ENCODE measurements around the gene TRAPPC6A.

TRAPPC6A gene, protein sequence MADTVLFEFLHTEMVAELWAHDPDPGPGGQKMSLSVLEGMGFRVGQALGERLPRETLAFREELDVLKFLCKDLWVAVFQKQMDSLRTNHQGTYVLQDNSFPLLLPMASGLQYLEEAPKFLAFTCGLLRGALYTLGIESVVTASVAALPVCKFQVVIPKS
- 13.7 to 20.4 (median 17.7) reads per million in 4 experiments for total RNA-seq

DNA sequence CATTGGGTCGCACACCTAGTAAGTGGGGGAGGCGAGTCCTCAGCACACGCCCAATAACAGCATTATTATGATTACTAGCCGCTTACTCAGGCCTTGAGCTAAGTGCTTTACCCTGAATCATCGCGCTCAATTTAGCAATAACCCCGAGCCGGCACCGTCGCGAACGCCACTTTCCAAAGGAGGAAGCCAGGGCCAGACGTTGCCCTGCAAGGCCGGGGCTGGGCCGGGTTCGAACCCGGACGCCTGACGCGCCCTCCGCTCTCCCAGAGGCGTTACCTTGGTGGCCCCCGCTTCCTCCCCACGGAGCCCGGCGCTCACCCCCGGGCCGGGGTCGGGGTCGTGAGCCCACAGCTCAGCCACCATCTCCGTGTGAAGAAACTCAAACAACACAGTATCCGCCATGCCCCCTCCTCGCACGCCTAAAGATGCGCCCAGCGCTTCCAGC is at the start of gene TRAPPC6A:
Gene TRAPPC6A, minus strand, starts transcription at position 421 of the 445 bp plus-strand sequence. Its CDS starts 19 bp downstream, at position 402.
- no peak for DNase-seq

DNA sequence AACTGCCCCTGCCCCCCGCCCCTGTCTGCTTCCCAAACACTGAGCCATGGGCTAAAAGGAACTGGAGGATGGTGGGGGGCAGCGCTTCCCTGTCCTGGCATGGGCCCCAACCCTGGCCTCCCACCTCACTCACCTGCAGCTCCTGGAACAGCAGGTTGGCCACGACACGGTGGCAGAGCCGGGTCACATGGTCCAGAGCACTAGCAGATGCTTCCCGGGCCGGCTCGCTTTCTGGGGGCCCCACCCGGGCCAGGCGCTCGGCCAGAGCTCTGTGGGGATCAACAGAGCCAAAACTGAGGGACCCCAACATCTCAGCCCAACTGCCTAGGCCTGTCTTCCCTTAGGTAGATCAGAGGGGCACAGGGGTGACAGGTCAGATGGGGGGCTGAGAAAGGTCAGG is 46.6 kb upstream of the TRAPPC6A start:
- DNase-seq = no peak

DNA sequence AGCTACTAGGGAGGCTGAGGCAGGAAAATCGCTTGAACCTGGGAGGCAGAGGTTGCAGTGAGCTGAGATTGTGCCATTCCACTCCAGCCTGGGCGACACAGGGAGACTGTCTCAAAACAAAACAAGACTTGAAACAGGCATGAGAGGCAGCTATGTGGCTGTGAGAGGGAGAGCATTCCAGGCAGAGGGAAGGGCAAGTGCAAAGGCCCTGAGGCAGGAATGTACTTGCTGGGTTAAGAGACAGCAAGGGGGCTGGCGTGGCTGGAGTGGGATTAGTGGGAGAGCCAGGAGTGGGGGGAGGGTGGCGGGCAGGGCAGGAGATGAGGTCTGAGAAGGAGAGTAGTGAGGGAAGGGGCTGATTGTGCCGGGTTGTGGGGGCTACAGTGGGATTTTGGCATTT is 45.8 kb upstream of the TRAPPC6A start:
- DNase-seq = no peak

DNA sequence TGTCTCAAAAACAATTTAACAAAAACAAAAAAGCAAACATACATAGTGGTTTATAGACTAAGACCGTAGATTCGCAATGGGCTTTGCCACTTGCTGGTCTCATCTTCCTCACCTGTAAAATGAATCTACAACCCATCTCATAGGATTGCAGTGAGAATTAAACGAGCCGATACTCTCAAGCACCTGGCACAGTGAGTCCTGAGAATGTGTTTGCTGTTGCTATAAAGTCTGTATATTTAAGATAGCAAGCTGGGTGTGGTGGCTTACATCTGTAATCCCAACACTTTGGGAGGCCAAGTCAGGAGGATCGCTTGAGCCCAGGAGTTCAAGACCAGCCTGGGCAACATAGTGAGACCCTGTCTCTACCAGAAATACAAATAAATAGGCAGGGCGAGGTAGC is 44.7 kb upstream of the TRAPPC6A start:
- no peak for DNase-seq

DNA sequence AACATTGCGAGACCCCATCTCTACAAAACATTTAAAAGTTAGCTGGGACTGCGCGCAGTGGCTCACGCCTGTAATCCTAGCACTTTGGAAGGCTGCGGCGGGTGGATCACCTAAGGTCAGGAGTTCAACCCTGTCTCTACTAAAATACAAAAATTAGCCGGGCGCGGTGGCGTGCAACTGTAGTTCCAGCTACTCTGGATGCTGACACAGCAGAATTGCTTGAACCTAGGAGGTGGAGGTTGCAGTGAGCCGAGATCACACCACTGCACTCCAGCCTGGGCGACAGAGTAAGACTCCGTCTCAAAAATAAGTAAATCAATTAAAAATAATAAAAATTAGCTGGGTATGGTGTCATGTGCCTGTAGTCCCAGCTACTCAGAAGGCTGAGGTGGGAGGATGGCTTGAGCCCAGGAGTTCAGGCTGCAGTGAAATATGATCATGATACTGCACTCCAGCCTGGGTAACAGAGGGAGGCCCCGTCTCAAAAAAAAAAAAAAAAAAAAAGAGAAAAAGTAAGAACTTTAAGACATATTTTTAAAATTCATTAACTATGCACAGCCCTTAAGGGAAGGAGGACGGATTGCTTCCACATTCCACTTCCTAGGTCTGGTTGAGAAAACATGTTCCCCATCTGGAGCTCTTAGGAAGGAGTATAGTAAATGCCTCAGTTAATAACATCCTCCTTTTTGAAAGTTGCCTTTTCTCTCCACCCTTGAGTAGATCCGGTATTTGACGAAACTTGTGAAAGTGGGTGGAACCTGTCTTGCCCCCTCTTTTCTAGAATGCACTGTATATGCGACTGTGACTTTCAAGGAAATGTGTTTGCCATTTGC is 41.1 kb upstream of the TRAPPC6A start:
- no peak for DNase-seq

DNA sequence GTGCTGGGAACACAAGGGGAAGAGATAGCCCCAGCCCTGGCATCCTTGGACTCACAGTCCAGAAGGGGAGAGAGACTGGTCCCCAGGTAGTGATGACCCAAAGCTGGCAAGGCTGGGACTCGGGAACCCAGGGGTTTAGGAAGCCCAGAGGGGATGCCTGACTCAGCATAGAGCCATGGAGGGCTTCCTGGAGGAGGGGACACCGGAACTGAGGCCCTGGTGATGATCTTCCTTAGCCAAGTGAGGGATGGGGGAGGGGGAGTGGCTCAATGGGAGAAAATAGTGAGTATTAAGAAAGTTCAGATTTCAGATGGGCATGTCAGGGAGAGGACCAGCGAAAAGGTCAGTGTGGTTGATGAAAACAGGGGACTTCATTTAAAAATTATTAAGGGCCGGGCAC is 40.4 kb upstream of the TRAPPC6A start:
- no peak for DNase-seq

DNA sequence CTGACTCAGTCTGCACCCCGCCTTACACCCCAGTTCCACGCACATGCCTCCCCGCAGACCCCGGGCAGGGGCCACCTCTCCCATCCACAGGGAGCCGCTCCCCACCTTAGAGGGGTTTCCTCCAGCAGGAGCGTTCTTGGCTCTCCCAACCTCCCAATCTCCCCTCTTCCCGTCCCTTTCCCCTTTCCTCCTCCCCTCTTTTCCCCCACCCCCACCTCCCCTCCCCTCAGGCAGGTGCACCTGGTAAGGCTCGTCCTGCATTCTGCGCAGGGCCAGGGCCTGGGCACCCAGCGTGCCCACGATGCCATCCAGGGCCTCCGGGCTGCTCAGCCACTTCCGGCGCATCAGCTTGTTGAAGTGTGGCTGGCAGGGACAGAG is 39.9 kb upstream of the TRAPPC6A start:
- DNase-seq = no peak

DNA sequence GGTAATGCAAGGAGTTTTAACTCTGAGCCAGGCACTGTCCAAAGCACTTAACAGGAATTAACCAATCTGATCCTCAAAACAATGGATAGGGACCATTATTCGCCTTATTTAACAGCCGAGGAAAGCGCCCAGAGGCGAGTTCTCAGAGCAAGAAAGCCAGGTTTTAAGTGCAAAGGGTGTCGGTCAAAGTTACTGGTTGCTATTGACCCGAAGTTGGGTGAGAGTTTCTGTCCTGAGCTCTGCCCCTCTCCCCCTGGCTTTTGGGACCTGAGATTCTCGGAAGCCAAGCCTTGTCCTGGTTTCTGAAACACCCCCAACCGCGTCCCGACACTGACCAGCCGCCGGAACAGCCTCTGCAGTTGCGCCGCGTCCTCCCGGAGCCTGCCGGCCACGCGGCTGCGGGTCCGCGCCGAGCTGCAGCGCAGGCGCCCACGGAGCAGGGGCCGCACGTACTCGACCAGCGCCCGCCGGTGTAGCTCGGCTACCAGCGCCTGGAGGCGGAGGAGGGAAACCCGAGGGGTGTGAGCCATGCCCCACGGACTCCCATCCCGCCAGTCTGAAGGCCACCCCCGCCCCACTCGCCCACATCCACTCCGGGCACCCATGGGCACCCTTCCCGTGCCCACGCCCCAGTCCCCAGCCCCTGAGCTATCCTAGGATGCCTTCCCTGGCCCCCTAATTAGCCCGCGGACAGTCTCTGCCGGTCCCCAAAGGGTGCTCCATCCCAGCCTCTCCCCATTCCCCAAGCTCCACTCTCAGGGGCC is 39.3 kb upstream of the TRAPPC6A start:
- DNase-seq = no peak

DNA sequence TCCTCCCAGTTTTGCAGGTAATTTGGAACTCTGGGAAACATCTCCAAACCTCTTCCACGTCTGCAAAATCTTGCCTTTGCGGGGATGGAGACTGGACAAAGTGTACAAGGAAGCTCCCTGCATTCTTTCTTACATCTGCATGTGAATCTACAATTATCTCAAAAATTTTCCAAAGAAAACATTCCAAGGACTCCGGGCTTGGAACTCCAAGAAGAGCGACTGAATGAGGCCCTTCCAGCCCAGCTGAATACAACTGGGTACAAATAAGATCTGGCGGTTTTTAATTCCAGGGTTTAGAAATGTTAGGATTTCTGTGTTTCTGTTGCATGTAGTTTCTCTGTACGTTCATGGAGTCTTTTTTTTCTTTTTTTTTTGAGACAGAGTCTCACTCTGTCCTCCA is 38.6 kb upstream of the TRAPPC6A start:
- DNase-seq = no peak

DNA sequence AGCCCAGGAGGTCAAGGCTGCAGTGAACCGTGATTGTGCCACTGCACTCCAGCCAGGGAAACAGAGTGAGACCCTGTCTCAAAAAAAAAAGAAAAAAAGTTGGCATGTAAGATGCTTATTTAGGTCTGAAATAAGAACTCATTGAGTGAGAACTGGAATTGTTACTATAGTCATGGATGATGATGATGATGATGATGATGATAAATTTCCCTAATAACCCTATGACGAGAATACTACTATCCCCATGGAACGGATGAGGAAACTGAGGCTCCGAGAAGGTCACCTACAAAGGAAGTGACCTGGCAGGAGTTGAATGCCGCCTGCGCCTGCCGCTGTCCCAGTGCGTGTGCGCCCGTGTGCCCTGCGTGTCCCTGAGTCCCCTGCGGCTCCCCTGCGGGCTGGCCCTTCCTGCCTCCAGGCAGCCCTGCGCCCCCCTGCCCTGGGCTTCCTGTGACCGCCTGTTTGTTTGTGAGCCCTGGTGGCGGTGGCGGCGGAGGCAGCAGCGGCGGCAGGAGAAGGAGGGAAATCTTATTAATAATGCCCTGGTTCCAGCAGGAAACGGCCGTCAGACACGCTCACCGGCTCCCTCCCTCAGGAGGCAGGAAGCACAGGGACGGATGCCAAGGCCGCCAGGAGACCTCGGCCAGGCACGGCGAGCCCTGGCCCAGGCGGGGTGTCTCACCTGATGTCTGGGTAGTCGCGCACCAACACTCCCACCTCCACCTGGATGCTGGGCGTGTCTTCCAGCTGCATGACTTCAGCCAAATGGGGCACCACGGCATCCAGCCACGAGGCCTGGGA is 37.6 kb upstream of the TRAPPC6A start:
- no peak for DNase-seq

DNA sequence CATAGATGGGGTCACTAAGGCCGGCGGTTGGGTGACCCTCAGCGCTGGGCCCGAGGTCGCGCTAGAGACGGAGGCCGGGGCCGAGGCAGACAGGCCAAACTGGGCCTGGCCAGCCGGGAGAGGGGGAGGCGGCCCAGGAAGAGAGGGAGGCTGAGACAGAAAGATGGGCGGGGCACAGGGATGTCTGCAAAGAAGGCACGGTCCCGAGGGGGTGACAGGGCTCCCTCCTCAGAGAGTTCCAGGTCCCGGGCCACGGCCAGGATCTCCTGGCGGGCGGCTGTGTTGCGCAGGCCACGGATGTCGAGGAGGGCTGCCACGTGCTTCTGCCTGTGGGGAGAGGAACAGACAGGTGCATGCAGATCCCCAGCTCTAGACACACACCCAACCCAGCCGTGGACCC is 35.0 kb upstream of the TRAPPC6A start:
- DNase-seq = no peak

DNA sequence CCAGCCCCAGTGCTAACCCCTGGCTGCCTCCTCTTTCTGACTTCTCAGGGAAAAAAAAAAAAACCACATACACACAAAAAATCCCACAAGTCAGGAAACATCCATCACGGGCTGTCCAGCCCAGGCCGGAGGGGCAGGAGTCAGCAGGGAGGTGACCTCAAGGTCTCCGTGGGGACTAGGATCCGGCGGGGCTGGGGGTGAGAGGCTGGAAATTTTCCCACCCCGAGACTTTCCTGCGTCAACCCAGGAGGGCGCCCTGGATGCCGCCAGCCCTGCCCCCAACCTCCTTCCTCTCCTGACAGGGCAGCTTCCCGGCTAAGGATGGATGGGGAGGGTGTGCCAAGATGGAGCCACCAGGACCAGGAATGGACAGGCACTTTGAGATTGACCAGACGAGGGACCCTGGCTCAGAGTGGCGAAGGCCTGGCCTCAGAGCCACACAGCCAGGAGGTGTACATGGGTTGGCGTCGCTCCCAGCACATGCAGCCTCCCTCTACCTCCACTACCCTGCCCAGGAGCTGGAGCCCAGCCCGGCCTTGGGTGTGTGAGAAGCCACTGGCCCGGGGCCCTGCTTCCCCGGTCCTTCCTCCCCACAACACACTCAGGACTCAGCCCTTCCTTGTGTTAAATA is 33.8 kb upstream of the TRAPPC6A start:
- DNase-seq = no peak

DNA sequence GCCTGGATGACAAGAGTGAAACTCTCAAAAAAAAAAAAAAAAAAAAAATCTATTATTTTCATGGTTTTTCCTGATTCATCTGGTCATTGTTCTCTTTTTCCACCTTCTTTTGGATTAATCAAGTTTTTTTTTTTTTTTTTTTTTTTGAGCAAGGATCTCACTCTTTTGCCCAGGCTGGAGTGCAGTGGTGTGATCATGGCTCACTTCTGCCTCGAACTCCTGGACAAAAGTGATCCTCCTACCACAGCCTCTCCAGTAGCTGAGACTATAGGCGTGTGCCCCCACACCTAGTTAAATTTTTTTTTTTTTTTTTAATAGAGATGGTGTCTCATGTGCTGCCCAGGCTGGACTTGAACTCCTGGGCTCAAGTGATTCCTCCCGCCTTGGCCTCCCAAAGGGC is 28.3 kb upstream of the TRAPPC6A start:
- no peak for DNase-seq

DNA sequence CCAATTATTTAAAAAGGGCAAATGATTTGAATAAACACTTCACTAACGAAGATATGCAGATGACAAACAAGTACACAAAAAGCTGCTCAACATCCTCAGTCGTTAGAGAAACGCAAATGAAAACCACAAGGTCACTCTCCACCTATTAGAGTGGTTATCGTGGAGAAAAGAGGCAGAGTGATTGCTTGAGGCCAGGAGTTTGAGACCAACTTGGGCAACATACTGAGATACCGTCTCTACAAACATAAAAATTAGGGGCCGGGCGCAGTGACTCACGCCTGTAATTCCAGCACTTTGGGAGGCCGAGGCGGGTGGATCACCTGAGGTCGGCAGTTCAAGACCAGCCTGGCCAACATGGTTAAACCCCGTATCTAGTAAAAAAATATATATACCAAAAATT is 27.8 kb upstream of the TRAPPC6A start:
- DNase-seq = no peak

DNA sequence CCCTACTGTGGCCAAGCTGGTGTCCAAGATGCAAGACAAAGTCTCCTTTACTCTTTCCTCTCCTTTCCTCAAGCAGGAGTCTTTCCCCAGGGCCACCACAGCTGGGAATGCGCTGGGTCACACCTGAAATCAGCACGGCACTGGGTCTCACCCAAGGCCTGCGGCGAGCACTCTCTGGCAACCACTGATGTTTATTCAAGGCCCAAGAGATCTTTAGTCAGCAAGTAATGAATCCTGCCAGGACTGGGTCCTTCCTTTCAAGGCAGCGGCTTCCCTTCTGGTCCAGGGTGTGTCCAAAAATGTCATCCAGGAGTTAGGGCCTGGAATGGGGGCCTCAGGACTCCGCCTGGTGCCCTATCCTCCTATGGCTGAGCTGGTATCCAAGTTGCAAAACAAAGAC is 24.6 kb upstream of the TRAPPC6A start:
- no peak for DNase-seq

DNA sequence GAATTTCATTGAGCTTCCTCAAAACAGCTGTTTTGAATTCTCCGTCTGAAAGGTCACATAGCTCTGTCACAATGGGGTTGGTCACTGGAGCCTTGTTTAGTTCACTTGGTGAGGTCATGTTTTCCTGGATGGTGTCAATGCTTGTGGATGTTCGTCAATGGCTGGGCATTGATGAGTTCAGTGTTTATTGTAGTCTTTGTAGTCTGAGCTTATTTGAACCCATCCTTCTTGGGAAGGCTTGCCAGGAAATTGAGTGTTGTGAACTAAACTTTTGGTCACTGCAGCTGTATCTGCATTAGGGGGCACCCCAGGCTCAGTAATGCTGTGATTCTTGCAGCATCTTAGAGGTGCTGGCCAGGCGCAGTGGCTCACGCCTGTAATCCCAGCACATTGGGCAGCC is 22.5 kb upstream of the TRAPPC6A start:
- DNase-seq = no peak

DNA sequence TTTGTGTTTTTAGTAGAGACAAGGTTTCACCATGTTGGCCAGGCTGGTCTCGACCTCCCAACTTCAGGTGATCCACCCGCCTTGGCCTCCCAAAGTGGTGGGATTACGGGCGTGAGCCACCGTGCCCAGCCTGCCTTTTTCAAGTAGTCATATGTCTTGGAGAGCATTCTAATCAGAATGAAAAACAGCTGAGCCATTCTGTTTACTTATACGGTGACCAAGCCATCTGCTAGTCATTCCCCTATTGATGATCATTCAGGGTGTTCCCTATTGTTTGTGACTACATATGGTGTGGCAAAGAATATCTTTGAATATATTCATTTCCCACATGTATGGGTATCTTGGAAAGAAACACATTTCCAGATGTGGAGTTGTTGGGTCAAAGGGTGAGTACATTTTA is 17.7 kb upstream of the TRAPPC6A start:
- DNase-seq = no peak

DNA sequence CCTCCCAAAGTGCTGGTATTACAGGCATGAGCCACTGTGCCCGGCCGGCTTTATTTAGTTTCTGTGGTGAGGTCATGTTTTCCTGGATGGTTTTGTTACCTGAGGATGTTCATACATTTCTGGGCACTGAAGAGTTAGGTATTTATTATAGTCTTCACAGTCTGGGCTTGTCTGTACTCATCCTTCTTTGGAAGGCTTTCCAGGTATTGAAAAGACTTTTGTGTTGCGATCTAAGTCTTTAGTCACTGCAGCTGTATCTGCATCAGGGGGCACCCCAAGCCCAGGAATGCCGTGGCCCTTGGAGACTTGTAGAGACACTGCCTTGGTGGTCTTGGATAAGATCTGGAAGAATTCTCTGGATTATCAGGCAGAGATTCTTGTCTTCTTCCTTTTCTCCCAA is 13.3 kb upstream of the TRAPPC6A start:
- no peak for DNase-seq

DNA sequence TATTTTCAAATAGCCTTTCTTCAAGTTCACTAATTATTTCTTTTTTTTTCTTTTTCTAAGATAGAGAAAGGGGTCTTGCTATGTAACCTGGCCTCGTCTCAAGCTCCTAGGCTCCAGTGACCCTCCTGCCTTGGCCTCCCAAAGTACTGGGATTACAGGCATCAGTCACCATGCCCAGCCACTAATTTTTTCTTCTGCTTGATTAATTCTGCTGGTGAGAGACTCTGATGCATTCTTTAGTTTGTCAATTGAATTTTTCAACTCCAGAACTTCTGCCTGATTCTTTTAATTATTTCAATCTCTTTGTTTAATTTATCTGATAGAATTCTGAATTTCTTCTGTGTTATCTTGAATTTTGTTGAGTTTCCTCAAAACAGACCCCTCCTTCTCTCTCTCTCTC is 11.9 kb upstream of the TRAPPC6A start:
- no peak for DNase-seq

DNA sequence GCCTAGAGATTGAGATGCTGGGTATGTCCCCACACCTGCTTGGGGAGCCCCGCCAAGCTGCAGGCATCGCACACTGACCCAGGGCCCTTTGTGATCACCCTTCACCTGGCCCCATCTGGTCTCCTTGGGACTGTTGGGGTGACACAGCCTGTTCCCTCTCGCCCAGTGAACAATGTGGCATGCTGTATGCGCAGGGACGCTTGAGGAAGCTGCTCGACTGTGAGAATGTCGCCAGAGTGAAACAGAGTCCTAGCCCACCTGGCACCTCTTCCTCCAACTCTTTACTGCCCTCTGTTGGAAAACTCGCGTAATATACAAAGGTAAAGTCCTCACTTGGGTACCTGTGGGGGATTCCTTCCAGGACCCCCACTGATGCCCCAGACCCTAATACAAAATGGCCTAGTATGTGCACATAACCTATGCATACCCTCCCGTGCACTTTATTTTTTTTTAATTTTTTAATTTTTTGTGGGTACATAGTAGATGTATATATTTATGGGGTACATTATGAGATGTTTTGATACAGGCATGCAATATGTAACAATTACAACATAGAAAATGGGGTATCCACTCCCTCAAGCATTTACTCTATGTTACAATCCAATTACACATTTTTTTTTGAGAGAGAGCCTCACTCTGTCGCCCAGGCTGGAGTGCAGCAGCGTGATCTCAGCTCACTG is 9.5 kb upstream of the TRAPPC6A start:
- no peak for DNase-seq

DNA sequence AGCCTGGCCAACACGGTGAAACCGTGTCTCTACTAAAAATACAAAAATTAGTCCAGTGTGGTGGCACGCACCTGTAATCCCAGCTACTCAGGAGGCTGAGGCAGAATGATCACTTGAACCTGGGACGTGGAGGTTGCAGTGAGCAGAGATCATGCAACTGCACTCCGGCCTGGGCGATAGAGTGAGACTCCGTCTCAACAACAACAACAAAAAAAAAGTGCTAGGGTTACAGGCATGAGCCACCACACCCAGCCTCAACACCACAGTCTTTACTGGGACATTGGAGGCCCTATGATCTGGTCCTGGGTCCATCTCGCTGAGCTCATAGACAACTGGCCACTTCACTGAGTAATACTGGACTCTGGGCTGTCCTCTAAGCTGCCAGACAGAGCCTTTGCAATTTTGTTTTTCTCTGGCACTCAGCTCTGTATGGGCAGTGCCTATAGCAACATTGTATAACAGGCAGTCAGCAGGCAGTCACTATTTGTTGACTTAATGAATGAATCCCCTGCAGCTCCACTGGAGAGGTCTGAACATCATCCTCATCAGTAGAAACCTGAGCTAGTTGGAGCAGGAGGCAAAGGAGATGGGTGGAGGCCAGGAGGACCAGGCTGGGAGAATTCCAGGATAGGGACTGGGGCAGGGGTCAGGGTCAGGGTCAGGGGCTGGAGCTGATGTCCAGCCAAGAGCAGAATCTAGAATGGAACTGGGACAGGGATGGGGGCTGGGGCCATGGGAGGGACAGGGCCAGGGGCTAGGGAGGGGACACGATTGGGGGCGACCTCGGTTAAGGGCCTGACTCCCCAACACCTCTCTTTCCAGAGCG is 8.7 kb upstream of the TRAPPC6A start:
- DNase-seq = no peak
